GM21423 (cell line): Measurements from ENCODE around the gene NFATC3.
"Not testable (repeated sequence)": the region's sequence is repeated elsewhere in the genome, so short reads cannot be mapped to it uniquely, and the experiment has no call there.

Source experiments
- ATAC-seq: cut with Tn5 transposase; IDR thresholded peaks from one replicate; pipeline ENCODE4 v1.9.1; 2021; ENCODE audit warnings: mild to moderate bottlenecking, moderate library complexity; ENCODE audit not compliant: unreplicated experiment

The NFATC3 gene

DNA sequence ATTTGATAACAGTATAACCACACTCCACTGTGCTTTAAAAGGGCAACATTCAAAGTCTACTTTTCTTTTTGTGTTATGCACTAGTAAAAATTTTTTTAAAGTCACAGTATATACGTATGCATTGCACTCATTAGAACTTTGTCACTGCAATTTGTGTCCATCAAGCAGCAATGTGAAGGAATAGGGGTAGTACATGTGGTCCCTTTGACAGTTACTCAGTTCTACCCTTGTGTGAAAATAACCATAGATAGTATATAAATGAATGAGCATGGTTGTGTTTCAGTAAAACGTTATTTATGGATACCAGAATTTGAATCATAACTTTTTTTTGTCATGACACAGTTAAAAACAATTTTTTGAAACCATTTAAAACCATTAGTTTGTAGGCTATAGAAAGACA lies 30.7 kb downstream of the NFATC3 start:
- no peak for ATAC-seq

- ATAC-seq, result no peak
Observed at GRCh38 chr16:68116256-68116867, 31.2 kb downstream of the NFATC3 start.

GRCh38 chr16:68117884-68118283 lies 32.7 kb downstream of the NFATC3 start:
- ATAC-seq, result no peak

DNA sequence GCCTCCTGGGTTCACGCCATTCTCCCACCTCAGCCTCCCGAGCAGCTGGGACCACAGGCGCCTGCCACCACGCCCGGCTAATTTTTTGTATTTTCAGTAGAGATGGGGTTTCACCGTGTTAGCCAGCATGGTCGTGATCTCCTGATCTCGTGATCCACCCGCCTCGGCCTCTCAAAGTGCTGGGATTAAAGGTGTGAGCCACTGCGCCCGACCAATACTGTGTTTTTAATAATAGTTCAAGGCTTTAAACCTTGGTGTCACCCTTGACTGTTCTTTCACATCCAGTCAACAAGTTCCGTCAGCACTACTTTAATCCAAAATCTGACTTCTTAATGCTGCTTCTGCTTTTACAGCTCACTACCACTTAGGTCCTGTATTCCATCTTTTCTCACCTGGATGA lies 33.8 kb downstream of the NFATC3 start:
- not testable (repeated sequence) for ATAC-seq

DNA sequence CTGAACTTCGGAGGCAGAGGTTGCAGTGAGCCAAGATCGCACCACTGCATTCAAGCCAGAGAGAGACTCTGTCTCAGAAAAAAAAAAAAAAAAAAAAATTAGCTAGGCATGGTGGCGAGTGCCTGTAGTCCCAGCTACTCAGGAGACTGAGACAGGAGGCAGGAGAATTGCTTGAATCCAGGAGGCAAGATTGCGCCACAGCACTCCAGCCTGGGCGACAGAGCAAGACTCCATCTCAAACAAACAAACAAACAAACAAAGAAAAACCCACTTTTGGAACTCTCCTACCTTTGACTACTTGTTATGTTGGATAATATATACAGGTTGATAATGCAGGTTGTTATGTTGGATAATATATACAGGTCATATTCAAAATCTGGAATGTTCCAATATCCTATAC lies 35.3 kb downstream of the NFATC3 start:
- not testable (repeated sequence) for ATAC-seq

- peak; percentile 55 for ATAC-seq
Observed at GRCh38 chr16:68126395-68126794, 41.2 kb downstream of the NFATC3 start.

GRCh38 chr16:68128577-68129305 lies 43.6 kb downstream of the NFATC3 start:
- no peak for ATAC-seq

DNA sequence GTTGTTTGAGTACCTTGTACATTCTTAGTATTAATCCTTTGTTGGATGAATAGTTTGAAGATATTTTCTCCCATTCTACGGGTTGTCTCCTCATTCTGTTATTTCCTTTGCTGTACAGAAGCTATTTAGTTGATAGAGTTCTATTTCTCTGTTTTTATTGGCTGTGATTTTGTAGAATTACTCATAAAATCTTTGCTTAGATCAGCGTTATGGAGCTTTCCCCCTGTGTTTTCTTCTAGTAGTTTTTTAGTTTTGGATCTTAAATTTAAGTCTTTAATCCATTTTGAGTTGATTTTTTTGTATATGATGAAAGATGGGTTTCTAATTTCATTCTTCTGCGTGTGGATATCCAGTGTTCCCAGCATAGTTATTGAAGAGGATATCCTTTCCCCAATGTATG lies 45.4 kb downstream of the NFATC3 start:
- no peak for ATAC-seq

- no peak for ATAC-seq
Observed at GRCh38 chr16:68131813-68132706, 46.9 kb downstream of the NFATC3 start.

GRCh38 chr16:68133000-68133399 lies 47.8 kb downstream of the NFATC3 start:
- not testable (repeated sequence) for ATAC-seq

- no peak for ATAC-seq
Observed at GRCh38 chr16:68134644-68135043, 49.5 kb downstream of the NFATC3 start.

- ATAC-seq, result no peak
Observed at GRCh38 chr16:68136515-68136914, 51.3 kb downstream of the NFATC3 start.

DNA sequence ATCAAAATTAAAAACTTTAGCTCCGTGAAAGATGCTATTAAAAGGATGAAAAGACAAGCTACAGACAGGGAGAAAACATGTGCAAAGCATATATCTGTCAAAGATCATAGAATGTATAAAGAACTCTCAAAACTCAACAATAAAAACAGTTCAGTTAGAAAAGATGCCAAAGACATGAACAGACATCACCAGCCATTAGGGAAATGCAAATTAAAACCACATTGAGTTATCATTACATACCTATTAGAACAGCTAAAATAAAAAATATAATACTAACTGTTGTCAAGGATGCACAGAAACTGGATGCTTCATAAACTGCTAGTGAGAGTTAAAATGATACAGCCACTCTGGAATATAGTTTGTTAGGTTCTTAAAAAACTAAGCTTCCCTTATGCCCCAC lies 58.8 kb downstream of the NFATC3 start:
- no peak for ATAC-seq

DNA sequence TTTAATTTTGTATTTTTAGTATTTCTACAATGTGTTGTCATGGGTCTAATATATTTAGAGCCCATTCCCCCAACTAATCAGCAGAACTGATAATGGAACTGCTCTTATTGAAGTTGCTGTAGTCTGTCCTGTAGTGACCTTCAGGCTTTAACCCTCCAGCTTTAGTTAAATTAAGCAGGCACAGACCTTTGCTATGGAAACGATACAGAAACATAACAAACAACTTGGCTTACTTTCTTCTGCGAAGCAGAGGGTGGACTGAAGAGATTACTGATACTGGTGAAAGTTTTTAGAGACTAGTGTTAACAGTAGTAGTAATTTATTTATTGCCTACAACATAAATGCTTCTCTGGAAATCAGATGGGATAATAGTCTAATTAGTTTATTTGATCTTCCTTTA lies 61.4 kb downstream of the NFATC3 start:
- no peak for ATAC-seq

- ATAC-seq, result no peak
Observed at GRCh38 chr16:68147444-68147843, 62.3 kb downstream of the NFATC3 start.

DNA sequence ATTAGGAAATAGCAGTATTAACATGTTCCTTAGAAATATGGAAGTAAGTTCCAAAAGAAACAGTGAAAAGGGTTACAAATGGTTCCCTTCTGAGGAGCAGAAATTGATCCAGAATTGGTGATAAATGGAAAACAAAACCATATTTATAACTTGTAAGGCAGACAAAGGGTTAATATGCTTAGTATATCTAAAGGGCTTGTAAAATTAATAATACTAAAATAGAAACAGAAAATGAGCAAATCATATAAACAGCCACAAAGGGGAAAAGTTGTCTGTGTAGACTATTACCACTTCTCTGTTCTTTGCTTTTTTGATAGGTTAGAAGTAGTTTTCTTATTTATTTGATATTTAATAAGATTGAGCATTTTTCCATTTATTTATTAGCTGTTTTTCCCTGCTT lies 64.4 kb downstream of the NFATC3 start:
- ATAC-seq, result no peak

DNA sequence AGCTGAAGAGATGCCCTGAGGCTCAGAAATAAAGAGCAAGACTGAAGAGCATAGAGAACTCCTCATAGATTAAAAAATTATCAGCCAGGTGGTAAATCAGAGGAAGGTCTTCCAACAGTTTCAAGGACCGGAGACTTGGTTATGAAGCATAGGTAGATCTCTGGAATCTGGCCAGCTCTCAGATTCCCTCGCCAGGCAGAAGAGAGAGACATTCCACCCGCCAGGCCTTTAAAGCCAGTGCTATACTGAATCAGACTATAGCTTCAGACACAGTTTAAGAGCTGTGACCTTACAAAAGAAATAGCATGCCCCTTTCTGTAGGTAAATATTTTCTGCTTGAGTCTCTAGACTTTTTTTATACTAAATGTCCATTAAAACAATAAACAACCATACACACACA lies 70.3 kb downstream of the NFATC3 start:
- ATAC-seq, result no peak

GRCh38 chr16:68162413-68162812 lies 77.2 kb downstream of the NFATC3 start:
- no peak for ATAC-seq

DNA sequence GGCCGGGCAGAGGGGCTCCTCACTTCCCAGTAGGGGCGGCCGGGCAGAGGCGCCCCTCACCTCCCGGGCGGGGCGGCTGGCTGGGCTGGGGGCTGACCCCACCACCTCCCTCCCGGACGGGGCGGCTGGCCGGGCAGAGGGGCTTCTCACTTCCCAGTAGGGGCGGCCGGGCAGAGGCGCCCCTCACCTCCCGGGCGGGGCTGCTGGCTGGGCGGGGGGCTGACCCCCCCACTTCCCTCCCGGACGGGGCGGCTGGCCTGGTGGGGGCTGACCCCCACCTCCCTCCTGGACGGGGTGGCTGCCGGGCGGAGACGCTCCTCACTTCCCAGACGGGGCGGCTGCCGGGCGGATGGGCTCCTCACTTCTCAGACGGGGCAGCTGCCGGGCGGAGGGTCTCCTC lies 78.1 kb downstream of the NFATC3 start:
- not testable (repeated sequence) for ATAC-seq

DNA sequence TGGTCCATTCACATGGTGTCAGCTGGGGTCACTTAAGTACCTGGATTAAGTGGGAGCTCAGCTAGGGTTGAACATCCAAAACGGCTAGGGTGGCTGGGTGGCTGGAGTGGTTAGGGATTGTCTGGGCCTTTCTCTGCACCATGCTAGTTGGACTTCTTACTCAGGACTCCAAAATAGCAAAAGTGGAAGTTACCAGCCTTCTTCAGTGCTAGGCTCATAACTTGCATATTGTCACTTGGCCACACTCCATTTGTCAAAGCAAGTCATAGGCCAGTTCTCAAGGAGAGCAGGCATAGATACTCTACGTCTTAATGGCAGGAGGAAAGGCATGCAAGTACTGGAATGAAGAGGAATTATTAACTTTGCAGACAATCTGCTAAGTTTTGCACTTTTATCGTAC lies 81.1 kb downstream of the NFATC3 start:
- ATAC-seq, result no peak

DNA sequence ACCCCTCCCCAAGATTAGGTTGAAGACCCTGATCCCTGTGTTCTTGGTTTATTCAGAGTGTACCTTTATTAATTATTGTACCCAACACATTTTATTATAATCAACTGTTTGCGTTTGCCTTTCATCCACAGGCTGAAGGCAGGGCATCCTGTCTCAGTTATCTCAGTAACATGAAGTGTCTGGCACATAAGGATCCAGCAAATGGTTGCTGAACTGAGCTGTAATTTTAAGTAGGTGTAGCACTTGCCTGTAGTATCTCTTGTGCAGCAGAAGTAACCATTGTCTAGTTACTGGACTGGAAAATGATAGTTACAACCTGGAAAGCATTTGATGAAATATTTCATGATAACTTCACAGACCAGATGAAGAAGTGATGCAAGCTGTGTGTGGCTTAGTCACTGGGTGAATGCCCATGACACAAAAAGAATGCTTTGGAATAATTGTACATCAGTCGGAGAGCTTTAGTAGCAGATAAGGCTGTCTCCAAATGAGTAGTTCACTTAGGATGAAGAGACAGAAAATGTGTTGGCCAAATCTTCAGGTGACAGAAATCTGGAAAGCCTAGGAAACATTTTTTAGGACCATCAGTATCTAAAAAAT lies 94.1 kb downstream of the NFATC3 start:
- no peak for ATAC-seq
